ENCODE data around the gene ANKH.
A peak's percentile ranks its signal among the peaks of the same experiment; 100 is the strongest.

Gene ANKH

GRCh38 chr5:14809369-14810155 is 62.0 kb downstream of the ANKH start:
- Histone ChIP-seq H3K79me2 (ENCODE audit: insufficient read depth, low read length) (peaks cover 42% of the 10 kb centered on the region), H3K27me3 (ENCODE audit: insufficient read depth, low read length, poor library complexity) (no peaks in the 10 kb centered on the region), H3K4me2 (ENCODE audit: insufficient read depth, low read length) (peak overlapping the region; percentile 67), H3K4me1 (ENCODE audit: insufficient read depth, low read length) (peaks cover 50% of the 10 kb centered on the region), H4K20me1 (ENCODE audit: insufficient read depth, low read length) (peaks cover 12% of the 10 kb centered on the region; the same call in 1 of the 2 replicates), H3K36me3 (ENCODE audit: insufficient read depth, low read length) (peaks cover 9% of the 10 kb centered on the region), H3K9ac (ENCODE audit: low read depth, low read length) (peak overlapping the region; percentile 45), H2AFZ (ENCODE audit: low read depth, low read length) (no peak overlapping the region), H3K4me3 (ENCODE audit: low read depth in 1 of 2, low read length in 2 of 2) (peak overlapping the region in 1 of 2 experiments; percentile 47; a peak in 2 of 4 replicates), H3K27ac (ENCODE audit: low read length) (peak overlapping the region; percentile 80), H3K9me3 (ENCODE audit: insufficient read depth, low read length, severe bottlenecking) (no peaks in the 10 kb centered on the region)
- DNase-seq (peak; percentile 86), ATAC-seq (ENCODE audit: insufficient read depth, low read depth) (peak; percentile 97)
- TF ChIP-seq, protein P1, sequence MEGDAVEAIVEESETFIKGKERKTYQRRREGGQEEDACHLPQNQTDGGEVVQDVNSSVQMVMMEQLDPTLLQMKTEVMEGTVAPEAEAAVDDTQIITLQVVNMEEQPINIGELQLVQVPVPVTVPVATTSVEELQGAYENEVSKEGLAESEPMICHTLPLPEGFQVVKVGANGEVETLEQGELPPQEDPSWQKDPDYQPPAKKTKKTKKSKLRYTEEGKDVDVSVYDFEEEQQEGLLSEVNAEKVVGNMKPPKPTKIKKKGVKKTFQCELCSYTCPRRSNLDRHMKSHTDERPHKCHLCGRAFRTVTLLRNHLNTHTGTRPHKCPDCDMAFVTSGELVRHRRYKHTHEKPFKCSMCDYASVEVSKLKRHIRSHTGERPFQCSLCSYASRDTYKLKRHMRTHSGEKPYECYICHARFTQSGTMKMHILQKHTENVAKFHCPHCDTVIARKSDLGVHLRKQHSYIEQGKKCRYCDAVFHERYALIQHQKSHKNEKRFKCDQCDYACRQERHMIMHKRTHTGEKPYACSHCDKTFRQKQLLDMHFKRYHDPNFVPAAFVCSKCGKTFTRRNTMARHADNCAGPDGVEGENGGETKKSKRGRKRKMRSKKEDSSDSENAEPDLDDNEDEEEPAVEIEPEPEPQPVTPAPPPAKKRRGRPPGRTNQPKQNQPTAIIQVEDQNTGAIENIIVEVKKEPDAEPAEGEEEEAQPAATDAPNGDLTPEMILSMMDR (IDR thresholded peaks at IDR 0.05; ENCODE audit: borderline replicate concordance, extremely low read depth, low read length, poor library complexity, severe bottlenecking): no peak
- no peak for TF ChIP-seq EZH2 (IDR thresholded peaks at IDR 0.05; ENCODE audit: borderline replicate concordance, low read depth, low read length, severe bottlenecking)

DNA sequence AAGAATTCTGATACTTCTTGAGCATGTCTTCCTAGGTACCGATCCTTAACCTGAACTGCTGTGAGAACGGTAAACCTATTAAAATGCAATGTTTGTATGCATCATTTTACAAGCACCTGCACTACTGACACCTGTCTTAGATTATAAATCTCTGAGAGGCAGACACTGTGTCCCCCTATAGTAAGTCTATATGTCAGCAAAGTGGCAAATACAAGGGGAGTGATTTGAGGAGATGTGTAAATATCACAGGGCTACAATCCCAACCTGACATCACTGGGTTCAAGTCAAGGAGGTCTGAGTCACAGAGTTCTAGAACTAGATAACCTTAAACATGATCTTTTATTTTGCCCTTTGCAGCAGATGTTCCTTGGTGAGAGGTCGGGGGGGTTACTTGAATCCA is 64.1 kb downstream of the ANKH start:
- Histone ChIP-seq H3K4me2 (ENCODE audit: insufficient read depth, low read length) (no peak overlapping the region), H3K4me3 (ENCODE audit: low read depth in 1 of 2, low read length in 2 of 2) (no peak overlapping the region), H3K9ac (ENCODE audit: low read depth, low read length) (no peak overlapping the region), H2AFZ (ENCODE audit: low read depth, low read length) (no peak overlapping the region), H3K79me2 (ENCODE audit: insufficient read depth, low read length) (peaks cover 32% of the 10 kb centered on the region), H4K20me1 (ENCODE audit: insufficient read depth, low read length) (peaks cover 12% of the 10 kb centered on the region; the same call in 1 of the 2 replicates), H3K27me3 (ENCODE audit: insufficient read depth, low read length, poor library complexity) (no peaks in the 10 kb centered on the region), H3K36me3 (ENCODE audit: insufficient read depth, low read length) (peaks cover 9% of the 10 kb centered on the region), H3K4me1 (ENCODE audit: insufficient read depth, low read length) (peaks cover 33% of the 10 kb centered on the region), H3K9me3 (ENCODE audit: insufficient read depth, low read length, severe bottlenecking) (no peaks in the 10 kb centered on the region), H3K27ac (ENCODE audit: low read length) (no peak overlapping the region)
- no peak for ATAC-seq (ENCODE audit: insufficient read depth, low read depth)
- TF ChIP-seq EZH2 (IDR thresholded peaks at IDR 0.05; ENCODE audit: borderline replicate concordance, low read depth, low read length, severe bottlenecking): no peak
- TF ChIP-seq, protein P1 (IDR thresholded peaks at IDR 0.05; ENCODE audit: borderline replicate concordance, extremely low read depth, low read length, poor library complexity, severe bottlenecking): no peak
- no peak for DNase-seq

GRCh38 chr5:14806456-14806855 is 65.1 kb downstream of the ANKH start:
- H3K27ac ChIP-seq (ENCODE audit: low read length): no peak overlapping the region
- ATAC-seq (ENCODE audit: insufficient read depth, low read depth) (no peak), DNase-seq (no peak)
- no peaks in the 10 kb centered on the region for H3K9me3 ChIP-seq (ENCODE audit: insufficient read depth, low read length, severe bottlenecking)
- peaks cover 23% of the 10 kb centered on the region for H3K4me1 ChIP-seq (ENCODE audit: insufficient read depth, low read length)
- no peak overlapping the region for H2AFZ ChIP-seq (ENCODE audit: low read depth, low read length)
- H3K9ac ChIP-seq (ENCODE audit: low read depth, low read length): no peak overlapping the region
- peaks cover 12% of the 10 kb centered on the region; the same call in 1 of the 2 replicates for H4K20me1 ChIP-seq (ENCODE audit: insufficient read depth, low read length)
- H3K4me2 ChIP-seq (ENCODE audit: insufficient read depth, low read length): no peak overlapping the region
- TF ChIP-seq, protein P1 (IDR thresholded peaks at IDR 0.05; ENCODE audit: borderline replicate concordance, extremely low read depth, low read length, poor library complexity, severe bottlenecking): no peak
- TF ChIP-seq EZH2 (IDR thresholded peaks at IDR 0.05; ENCODE audit: borderline replicate concordance, low read depth, low read length, severe bottlenecking): no peak
- H3K79me2 ChIP-seq (ENCODE audit: insufficient read depth, low read length): peaks cover 30% of the 10 kb centered on the region
- H3K36me3 ChIP-seq (ENCODE audit: insufficient read depth, low read length): peaks cover 9% of the 10 kb centered on the region
- H3K4me3 ChIP-seq (ENCODE audit: low read depth in 1 of 2, low read length in 2 of 2): no peak overlapping the region
- H3K27me3 ChIP-seq (ENCODE audit: insufficient read depth, low read length, poor library complexity): no peaks in the 10 kb centered on the region

All from DND-41 (cell line).